Ascending aorta (tissue), 2 donors: ENCODE results near the gene EYA4. TPM values are rescaled to one million over a fixed set of nuclear protein-coding genes. Genes with fewer than 3 reads are reported as not detected.

Experiments used
- DNase-seq, 2 donors: peaks; one replicate each; pipeline ENCODE4 v3.0.0-alpha.2; 2019; ENCODE audit warnings: low spot score in 2 of 2
- H3K27ac ChIP-seq, 2 donors: fragments of 200-600 bp; sonication (generic); one replicate each; pipeline ENCODE4 v1.5.1; 2016 to 2017; ENCODE audit warnings: mild to moderate bottlenecking in 1 of 2
- H3K27me3 ChIP-seq: fragments of 200-600 bp; sonication (generic); one replicate; pipeline ENCODE4 v1.5.1; 2017
- H3K36me3 ChIP-seq, 2 donors: fragments of 200-600 bp; sonication (generic); one replicate each; pipeline ENCODE4 v1.5.1; 2016
- H3K4me1 ChIP-seq, 2 donors: fragments of 200-600 bp; sonication (generic); one replicate each; pipeline ENCODE4 v1.5.1; 2016 to 2017; ENCODE audit warnings: mild to moderate bottlenecking in 1 of 2
- H3K4me3 ChIP-seq, 2 donors: fragments of 200-600 bp; sonication (generic); one replicate each; pipeline ENCODE4 v1.5.1; 2016 to 2017; ENCODE audit warnings: mild to moderate bottlenecking in 1 of 2
- H3K9me3 ChIP-seq, 2 donors: fragments of 200-600 bp; sonication (generic); one replicate each; pipeline ENCODE4 v1.5.1; 2016
- CTCF ChIP-seq, 3 experiments: fragments of 200-600 bp in 2 of 3; fragments of 450-650 bp in 1 of 3; sonication (generic) in 2 of 3; IDR thresholded peaks; one replicate each; pipeline ENCODE4 v1.5.1; 2016 to 2019; ENCODE audit warnings: antibody characterized with exemption in 3 of 3, mild to moderate bottlenecking in 1 of 3, moderate library complexity in 1 of 3
- intact Hi-C: fragments of 100-400 bp; cut with DNase I; formaldehyde crosslinking; loops from one replicate; pipeline ENCODE4 v1.15.1; 2023
- total RNA-seq: library from RNA; depleted of rRNA; stranded (reverse); fragments of >200 nt; gene quantifications from one replicate; pipeline ENCODE4 v1.1.0, GENCODE V29; 2016

The EYA4 gene
- total RNA-seq, 1 donor from 2014 or later = 6.2 TPM

- TF ChIP-seq CTCF (IDR thresholded peaks at IDR 0.05) = no peak
- H3K27me3 ChIP-seq = no peaks in the 10 kb centered on the region
- H3K4me1 ChIP-seq = no peaks in the 10 kb centered on the region
- DNase-seq = no peak
- no peak overlapping the region for H3K4me3 ChIP-seq
- H3K36me3 ChIP-seq = no peaks in the 10 kb centered on the region
- no peak overlapping the region for H3K27ac ChIP-seq
- intact Hi-C loops = no loop called here
- no peaks in the 10 kb centered on the region for H3K9me3 ChIP-seq
Measured at GRCh38 chr6:133380723-133381122, 139.6 kb downstream of the EYA4 start.

- intact Hi-C loops = no loop called here
- Histone ChIP-seq H3K4me1 (no peaks in the 10 kb centered on the region), H3K4me3 (no peak overlapping the region), H3K27ac (no peak overlapping the region), H3K36me3 (no peaks in the 10 kb centered on the region), H3K27me3 (no peaks in the 10 kb centered on the region), H3K9me3 (no peaks in the 10 kb centered on the region)
- no peak for TF ChIP-seq CTCF (IDR thresholded peaks at IDR 0.05)
- no peak for DNase-seq
Measured at GRCh38 chr6:133388731-133389130, 147.6 kb downstream of the EYA4 start.

GRCh38 chr6:133390168-133390567 lies 149.0 kb downstream of the EYA4 start:
- DNase-seq = no peak
- no peaks in the 10 kb centered on the region for H3K27me3 ChIP-seq
- no peak for TF ChIP-seq CTCF (IDR thresholded peaks at IDR 0.05)
- H3K27ac ChIP-seq = no peak overlapping the region
- intact Hi-C loops = no loop called here
- no peaks in the 10 kb centered on the region for H3K4me1 ChIP-seq
- no peak overlapping the region for H3K4me3 ChIP-seq
- no peaks in the 10 kb centered on the region for H3K36me3 ChIP-seq
- H3K9me3 ChIP-seq = no peaks in the 10 kb centered on the region

- no peak overlapping the region for H3K27ac ChIP-seq
- no peaks in the 10 kb centered on the region for H3K36me3 ChIP-seq
- H3K4me1 ChIP-seq = no peaks in the 10 kb centered on the region
- no peaks in the 10 kb centered on the region for H3K9me3 ChIP-seq
- no peak overlapping the region for H3K4me3 ChIP-seq
- intact Hi-C loops = no loop called here
- no peak for DNase-seq
- no peaks in the 10 kb centered on the region for H3K27me3 ChIP-seq
- no peak for TF ChIP-seq CTCF (IDR thresholded peaks at IDR 0.05)
Measured at GRCh38 chr6:133392015-133392414, 150.9 kb downstream of the EYA4 start.

- no peak overlapping the region for H3K4me3 ChIP-seq
- intact Hi-C loops = no loop called here
Measured at GRCh38 chr6:133392641-133393040, 151.5 kb downstream of the EYA4 start.

More at GRCh38 chr6:133392641-133393040, 151.5 kb downstream of the EYA4 start:
- no peaks in the 10 kb centered on the region for H3K4me1 ChIP-seq
- TF ChIP-seq CTCF (IDR thresholded peaks at IDR 0.05) = no peak
- H3K27me3 ChIP-seq = no peaks in the 10 kb centered on the region
- no peak for DNase-seq
- H3K9me3 ChIP-seq = no peaks in the 10 kb centered on the region
- H3K27ac ChIP-seq = no peak overlapping the region
- H3K36me3 ChIP-seq = no peaks in the 10 kb centered on the region
